ENCODE results near the gene TLE5. TPM values are rescaled to one million over a fixed set of nuclear protein-coding genes. Genes with fewer than 3 reads are reported as not detected.

Gene TLE5
- total and polyA plus RNA-seq, 9 of the 15 experiments (the other 6 are each of a cell fraction or from before 2014, with no cell fraction given): 2.0 to 347 (median 235) TPM

DNA sequence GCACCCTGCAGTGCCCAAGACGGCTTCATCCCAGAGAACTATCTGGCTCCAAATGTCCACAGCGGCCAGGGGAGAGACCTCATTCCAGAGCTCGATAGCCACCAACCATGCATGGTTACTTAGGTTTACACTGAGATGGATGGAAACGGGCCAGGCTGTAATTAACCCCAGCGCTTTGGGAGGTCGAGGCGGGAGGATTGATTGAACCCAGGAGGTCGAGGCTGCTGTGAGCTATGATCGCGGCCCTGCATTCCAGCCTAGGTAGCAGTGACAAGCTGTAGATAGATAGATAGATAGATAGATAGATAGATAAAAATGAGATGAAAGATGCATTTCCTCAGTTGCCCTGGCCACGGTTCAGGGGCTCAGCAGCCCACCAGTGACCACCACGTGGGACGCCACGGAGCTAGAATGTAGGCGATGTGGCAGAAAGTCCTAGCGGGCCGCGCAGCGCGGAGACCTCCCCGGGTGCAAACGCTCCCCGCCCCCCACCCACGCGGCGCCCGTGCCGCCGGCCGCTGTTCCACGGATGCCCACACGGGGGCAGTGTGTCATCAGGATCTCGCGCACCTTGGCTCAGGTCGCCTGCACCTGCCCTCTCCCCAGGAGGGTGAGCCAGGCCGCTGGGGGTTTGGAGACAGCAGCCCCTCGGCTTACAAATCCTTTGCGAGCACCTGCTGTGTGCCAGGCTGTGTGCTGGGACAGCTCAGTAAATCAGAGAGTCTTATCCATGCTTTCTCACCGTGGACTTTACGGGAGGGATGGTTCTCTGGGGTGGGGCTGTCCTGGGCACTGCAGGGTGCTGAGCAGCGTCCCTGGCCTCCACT lies 13.5 kb upstream of the TLE5 start (continued):
- TF ChIP-seq, protein P1, sequence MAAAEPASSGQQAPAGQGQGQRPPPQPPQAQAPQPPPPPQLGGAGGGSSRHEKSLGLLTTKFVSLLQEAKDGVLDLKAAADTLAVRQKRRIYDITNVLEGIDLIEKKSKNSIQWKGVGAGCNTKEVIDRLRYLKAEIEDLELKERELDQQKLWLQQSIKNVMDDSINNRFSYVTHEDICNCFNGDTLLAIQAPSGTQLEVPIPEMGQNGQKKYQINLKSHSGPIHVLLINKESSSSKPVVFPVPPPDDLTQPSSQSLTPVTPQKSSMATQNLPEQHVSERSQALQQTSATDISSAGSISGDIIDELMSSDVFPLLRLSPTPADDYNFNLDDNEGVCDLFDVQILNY (CRISPR knock-in tag; IDR thresholded peaks at IDR 0.05): no peak
- 0 out of 2 replicates have a peak, but pooled peaks have one; percentile 20 for TF ChIP-seq RBFOX2 (IDR thresholded peaks at IDR 0.05; ENCODE audit: low read depth, low read length)
- TF ChIP-seq, protein P2, sequence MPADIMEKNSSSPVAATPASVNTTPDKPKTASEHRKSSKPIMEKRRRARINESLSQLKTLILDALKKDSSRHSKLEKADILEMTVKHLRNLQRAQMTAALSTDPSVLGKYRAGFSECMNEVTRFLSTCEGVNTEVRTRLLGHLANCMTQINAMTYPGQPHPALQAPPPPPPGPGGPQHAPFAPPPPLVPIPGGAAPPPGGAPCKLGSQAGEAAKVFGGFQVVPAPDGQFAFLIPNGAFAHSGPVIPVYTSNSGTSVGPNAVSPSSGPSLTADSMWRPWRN (IDR thresholded peaks at IDR 0.05; ENCODE audit: low read depth): no peak
- TF ChIP-seq ETS2 (tag; IDR thresholded peaks at IDR 0.05; ENCODE audit: borderline replicate concordance, poor library complexity, severe bottlenecking): no peak
- TF ChIP-seq SRSF9 (IDR thresholded peaks at IDR 0.05; ENCODE audit: borderline replicate concordance, low read depth, low read length): no peak
- TF ChIP-seq SP2 (IDR thresholded peaks at IDR 0.05; ENCODE audit: extremely low read depth, low read depth, low read length, poor library complexity, severe bottlenecking): no peak
- TF ChIP-seq, protein P3, sequence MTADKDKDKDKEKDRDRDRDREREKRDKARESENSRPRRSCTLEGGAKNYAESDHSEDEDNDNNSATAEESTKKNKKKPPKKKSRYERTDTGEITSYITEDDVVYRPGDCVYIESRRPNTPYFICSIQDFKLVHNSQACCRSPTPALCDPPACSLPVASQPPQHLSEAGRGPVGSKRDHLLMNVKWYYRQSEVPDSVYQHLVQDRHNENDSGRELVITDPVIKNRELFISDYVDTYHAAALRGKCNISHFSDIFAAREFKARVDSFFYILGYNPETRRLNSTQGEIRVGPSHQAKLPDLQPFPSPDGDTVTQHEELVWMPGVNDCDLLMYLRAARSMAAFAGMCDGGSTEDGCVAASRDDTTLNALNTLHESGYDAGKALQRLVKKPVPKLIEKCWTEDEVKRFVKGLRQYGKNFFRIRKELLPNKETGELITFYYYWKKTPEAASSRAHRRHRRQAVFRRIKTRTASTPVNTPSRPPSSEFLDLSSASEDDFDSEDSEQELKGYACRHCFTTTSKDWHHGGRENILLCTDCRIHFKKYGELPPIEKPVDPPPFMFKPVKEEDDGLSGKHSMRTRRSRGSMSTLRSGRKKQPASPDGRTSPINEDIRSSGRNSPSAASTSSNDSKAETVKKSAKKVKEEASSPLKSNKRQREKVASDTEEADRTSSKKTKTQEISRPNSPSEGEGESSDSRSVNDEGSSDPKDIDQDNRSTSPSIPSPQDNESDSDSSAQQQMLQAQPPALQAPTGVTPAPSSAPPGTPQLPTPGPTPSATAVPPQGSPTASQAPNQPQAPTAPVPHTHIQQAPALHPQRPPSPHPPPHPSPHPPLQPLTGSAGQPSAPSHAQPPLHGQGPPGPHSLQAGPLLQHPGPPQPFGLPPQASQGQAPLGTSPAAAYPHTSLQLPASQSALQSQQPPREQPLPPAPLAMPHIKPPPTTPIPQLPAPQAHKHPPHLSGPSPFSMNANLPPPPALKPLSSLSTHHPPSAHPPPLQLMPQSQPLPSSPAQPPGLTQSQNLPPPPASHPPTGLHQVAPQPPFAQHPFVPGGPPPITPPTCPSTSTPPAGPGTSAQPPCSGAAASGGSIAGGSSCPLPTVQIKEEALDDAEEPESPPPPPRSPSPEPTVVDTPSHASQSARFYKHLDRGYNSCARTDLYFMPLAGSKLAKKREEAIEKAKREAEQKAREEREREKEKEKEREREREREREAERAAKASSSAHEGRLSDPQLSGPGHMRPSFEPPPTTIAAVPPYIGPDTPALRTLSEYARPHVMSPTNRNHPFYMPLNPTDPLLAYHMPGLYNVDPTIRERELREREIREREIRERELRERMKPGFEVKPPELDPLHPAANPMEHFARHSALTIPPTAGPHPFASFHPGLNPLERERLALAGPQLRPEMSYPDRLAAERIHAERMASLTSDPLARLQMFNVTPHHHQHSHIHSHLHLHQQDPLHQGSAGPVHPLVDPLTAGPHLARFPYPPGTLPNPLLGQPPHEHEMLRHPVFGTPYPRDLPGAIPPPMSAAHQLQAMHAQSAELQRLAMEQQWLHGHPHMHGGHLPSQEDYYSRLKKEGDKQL (CRISPR knock-in tag; IDR thresholded peaks at IDR 0.05; ENCODE audit: borderline replicate concordance): no peak
- TF ChIP-seq NR4A1 (CRISPR knock-in tag; IDR thresholded peaks at IDR 0.05): no peak
- TF ChIP-seq NR4A1 (tag; IDR thresholded peaks at IDR 0.05): no peak
- TF ChIP-seq ESRRA (IDR thresholded peaks at IDR 0.05; ENCODE audit: borderline replicate concordance, low read depth): no peak; the same call in 1 of the 2 replicates
- no peak for TF ChIP-seq TAF1 (IDR thresholded peaks at IDR 0.05; ENCODE audit: control insufficient read depth, extremely low read depth, insufficient read depth, low read length, severe bottlenecking)
- TF ChIP-seq, protein P4, sequence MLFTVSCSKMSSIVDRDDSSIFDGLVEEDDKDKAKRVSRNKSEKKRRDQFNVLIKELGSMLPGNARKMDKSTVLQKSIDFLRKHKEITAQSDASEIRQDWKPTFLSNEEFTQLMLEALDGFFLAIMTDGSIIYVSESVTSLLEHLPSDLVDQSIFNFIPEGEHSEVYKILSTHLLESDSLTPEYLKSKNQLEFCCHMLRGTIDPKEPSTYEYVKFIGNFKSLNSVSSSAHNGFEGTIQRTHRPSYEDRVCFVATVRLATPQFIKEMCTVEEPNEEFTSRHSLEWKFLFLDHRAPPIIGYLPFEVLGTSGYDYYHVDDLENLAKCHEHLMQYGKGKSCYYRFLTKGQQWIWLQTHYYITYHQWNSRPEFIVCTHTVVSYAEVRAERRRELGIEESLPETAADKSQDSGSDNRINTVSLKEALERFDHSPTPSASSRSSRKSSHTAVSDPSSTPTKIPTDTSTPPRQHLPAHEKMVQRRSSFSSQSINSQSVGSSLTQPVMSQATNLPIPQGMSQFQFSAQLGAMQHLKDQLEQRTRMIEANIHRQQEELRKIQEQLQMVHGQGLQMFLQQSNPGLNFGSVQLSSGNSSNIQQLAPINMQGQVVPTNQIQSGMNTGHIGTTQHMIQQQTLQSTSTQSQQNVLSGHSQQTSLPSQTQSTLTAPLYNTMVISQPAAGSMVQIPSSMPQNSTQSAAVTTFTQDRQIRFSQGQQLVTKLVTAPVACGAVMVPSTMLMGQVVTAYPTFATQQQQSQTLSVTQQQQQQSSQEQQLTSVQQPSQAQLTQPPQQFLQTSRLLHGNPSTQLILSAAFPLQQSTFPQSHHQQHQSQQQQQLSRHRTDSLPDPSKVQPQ (CRISPR knock-in tag; IDR thresholded peaks at IDR 0.05; ENCODE audit: borderline replicate concordance): no peak
- TF ChIP-seq STAG1 (CRISPR knock-in tag; IDR thresholded peaks at IDR 0.05; ENCODE audit: borderline replicate concordance): no peak; the same call in 1 of the 2 replicates
- TF ChIP-seq FOXM1 (IDR thresholded peaks at IDR 0.05; ENCODE audit: low read depth): no peak
- TF ChIP-seq FOXM1 (CRISPR knock-in tag; IDR thresholded peaks at IDR 0.05; ENCODE audit: low read depth): no peak
- no peak for TF ChIP-seq ZNF384 (IDR thresholded peaks at IDR 0.05; ENCODE audit: low read depth, low read length)

Measured in K562 (cell line).